ENCODE results near the gene RIPOR1. TPM values are rescaled to one million over a fixed set of nuclear protein-coding genes. Genes with fewer than 3 reads are reported as not detected.
A peak's percentile ranks its signal among the peaks of the same experiment; 100 is the strongest.

Gene RIPOR1
- total RNA-seq, 2 donors from 2014 or later, result 39.9 to 54.1 TPM

- Histone ChIP-seq H3K4me3 (ENCODE audit: low read length) (no peak overlapping the region), H3K9ac (ENCODE audit: extremely low read depth, low read length, poor library complexity, severe bottlenecking) (no peak overlapping the region), H3K36me3 (ENCODE audit: control insufficient read depth, insufficient read depth, low read length) (peaks cover 35% of the 10 kb centered on the region), H3K9me3 (ENCODE audit: control insufficient read depth, low read length) (no peaks in the 10 kb centered on the region), H3K4me1 (ENCODE audit: control insufficient read depth, insufficient read depth, low read length) (no peaks in the 10 kb centered on the region), H3K27ac (ENCODE audit: low read depth, low read length) (peak overlapping the region; percentile 37), H3K27me3 (ENCODE audit: control insufficient read depth, insufficient read depth, low read length, poor library complexity, severe bottlenecking) (no peaks in the 10 kb centered on the region)
- WGBS, 2 experiments (ENCODE audit: insufficient coverage in 1 of 2, insufficient read length in 1 of 2), result 0 to 46% methylated on average over 1 to 7 of the region's 7 CpGs
- TF ChIP-seq, protein P1, sequence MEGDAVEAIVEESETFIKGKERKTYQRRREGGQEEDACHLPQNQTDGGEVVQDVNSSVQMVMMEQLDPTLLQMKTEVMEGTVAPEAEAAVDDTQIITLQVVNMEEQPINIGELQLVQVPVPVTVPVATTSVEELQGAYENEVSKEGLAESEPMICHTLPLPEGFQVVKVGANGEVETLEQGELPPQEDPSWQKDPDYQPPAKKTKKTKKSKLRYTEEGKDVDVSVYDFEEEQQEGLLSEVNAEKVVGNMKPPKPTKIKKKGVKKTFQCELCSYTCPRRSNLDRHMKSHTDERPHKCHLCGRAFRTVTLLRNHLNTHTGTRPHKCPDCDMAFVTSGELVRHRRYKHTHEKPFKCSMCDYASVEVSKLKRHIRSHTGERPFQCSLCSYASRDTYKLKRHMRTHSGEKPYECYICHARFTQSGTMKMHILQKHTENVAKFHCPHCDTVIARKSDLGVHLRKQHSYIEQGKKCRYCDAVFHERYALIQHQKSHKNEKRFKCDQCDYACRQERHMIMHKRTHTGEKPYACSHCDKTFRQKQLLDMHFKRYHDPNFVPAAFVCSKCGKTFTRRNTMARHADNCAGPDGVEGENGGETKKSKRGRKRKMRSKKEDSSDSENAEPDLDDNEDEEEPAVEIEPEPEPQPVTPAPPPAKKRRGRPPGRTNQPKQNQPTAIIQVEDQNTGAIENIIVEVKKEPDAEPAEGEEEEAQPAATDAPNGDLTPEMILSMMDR (conservative IDR thresholded peaks at IDR 0.05), result peak; percentile 98
- Mint-ChIP-seq H3K27me3 (ENCODE audit: insufficient read depth) (no peaks in the 10 kb centered on the region), H3K27ac (no peak overlapping the region), H3K4me3 (no peak overlapping the region), H3K36me3 (ENCODE audit: low read depth) (peaks cover 27% of the 10 kb centered on the region), H3K9me3 (no peaks in the 10 kb centered on the region), H3K4me1 (no peaks in the 10 kb centered on the region)
- peak; percentile 95 for DNase-seq
Observed at GRCh38 chr16:67546761-67547422, 18.3 kb downstream of the RIPOR1 start.

DNA sequence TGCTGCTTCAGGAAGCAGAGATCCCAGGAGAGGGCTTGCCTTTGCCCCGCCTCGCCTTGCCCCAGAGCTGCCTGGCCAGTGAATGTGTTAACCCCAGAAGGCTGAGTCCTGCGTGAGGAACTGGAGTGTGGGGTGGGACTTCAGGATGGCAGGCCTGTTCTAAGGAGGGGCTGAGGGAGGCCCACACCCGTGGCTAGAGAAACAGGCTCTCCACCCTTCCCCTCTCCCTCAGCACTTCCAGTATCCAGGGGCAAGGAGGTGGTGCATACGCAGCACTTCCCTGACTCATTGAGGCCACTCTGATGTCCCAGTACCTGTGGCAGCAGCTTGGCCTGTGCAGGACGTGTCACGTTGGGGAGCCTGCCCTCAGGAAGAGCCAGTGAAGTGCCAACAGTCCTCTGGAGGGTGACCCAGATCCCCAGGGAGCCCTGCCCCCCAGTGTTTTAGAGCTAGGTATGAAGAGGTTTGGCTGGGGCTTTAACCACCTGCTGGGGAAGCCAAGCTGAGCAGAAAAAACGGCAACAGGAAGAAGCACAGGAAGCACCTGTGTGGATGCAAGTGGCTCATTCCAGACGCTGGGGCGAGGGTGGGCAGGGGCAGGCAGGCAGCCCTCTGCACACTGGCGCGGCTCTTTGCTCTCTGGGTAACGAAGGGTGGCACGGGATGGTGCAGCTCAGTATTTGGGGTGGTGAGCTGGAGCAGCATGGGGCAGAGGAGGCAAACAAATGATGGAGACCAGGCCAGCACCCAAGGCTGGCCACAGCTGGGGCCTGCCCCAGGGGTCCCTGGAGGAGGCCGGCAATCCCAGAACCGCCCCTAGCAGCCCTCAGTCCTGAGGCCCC, 19.0 kb downstream of the RIPOR1 start:
- Mint-ChIP-seq H3K36me3 (ENCODE audit: low read depth) (peaks cover 21% of the 10 kb centered on the region), H3K27me3 (ENCODE audit: insufficient read depth) (no peaks in the 10 kb centered on the region), H3K27ac (no peak overlapping the region), H3K9me3 (no peaks in the 10 kb centered on the region), H3K4me3 (no peak overlapping the region), H3K4me1 (no peaks in the 10 kb centered on the region)
- Histone ChIP-seq H3K4me3 (ENCODE audit: low read length) (no peak overlapping the region), H3K27me3 (ENCODE audit: control insufficient read depth, insufficient read depth, low read length, poor library complexity, severe bottlenecking) (no peaks in the 10 kb centered on the region), H3K27ac (ENCODE audit: low read depth, low read length) (no peak overlapping the region), H3K9ac (ENCODE audit: extremely low read depth, low read length, poor library complexity, severe bottlenecking) (no peak overlapping the region), H3K9me3 (ENCODE audit: control insufficient read depth, low read length) (no peaks in the 10 kb centered on the region), H3K4me1 (ENCODE audit: control insufficient read depth, insufficient read depth, low read length) (no peaks in the 10 kb centered on the region), H3K36me3 (ENCODE audit: control insufficient read depth, insufficient read depth, low read length) (peaks cover 29% of the 10 kb centered on the region)
- 84 to 91% methylated on average over 4 to 16 of the region's 16 CpGs for WGBS, 2 experiments (ENCODE audit: insufficient coverage in 1 of 2, insufficient read length in 1 of 2)
- DNase-seq, result no peak
- TF ChIP-seq, protein P1 (conservative IDR thresholded peaks at IDR 0.05), result no peak

DNA sequence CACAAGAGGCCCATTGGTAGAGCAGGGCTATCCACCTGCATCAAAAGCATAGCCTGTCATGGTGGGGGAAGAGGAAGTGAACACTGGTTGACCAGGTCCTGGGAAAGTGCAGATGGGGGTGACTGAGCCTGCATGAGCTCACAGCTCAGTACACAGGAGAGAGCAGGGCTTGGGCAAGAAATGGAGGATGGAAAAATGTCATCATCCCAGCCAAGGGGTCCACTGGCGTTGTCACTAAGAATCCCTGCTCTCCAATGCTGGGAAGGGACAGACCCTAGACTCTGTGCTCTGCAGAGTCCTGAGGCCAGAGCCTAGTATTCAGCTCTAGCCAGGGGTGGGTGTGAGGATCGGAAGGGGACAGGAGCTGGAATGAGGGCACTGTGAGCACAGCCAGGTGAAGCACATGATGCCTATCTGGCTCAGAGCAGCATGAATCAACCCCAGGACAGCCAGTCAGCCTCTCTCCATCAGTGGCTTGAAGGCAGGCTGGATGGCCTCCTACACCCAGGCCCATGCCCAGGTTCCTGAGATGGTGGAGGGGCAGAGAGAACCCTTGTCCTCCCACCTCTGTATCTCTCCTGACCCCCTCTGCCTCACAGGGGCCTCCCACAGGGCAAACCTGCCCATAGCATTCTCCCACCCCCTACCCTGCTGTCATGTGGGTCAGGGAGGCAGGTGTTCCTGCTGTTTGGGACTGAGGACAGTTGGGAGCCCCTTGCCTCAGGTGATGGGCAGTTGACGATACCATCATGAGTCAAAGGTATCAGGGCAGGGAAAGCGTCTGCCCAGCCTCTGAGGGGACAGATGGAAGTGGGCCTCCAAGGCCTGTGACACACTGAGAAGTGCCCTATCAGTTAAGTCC, 19.9 kb downstream of the RIPOR1 start:
- H3K4me3 ChIP-seq (ENCODE audit: low read length), result no peak overlapping the region
- no peaks in the 10 kb centered on the region for H3K4me1 Mint-ChIP-seq
- DNase-seq, result no peak
- H3K4me1 ChIP-seq (ENCODE audit: control insufficient read depth, insufficient read depth, low read length), result no peaks in the 10 kb centered on the region
- no peaks in the 10 kb centered on the region for H3K27me3 Mint-ChIP-seq (ENCODE audit: insufficient read depth)
- no peaks in the 10 kb centered on the region for H3K9me3 ChIP-seq (ENCODE audit: control insufficient read depth, low read length)
- no peak overlapping the region for H3K4me3 Mint-ChIP-seq
- no peak overlapping the region for H3K9ac ChIP-seq (ENCODE audit: extremely low read depth, low read length, poor library complexity, severe bottlenecking)
- H3K27ac ChIP-seq (ENCODE audit: low read depth, low read length), result no peak overlapping the region
- H3K27me3 ChIP-seq (ENCODE audit: control insufficient read depth, insufficient read depth, low read length, poor library complexity, severe bottlenecking), result no peaks in the 10 kb centered on the region
- WGBS, 2 experiments (ENCODE audit: insufficient coverage in 1 of 2, insufficient read length in 1 of 2), result 91 to 95% methylated on average over 3 to 4 of the region's 4 CpGs
- H3K36me3 ChIP-seq (ENCODE audit: control insufficient read depth, insufficient read depth, low read length), result peaks cover 21% of the 10 kb centered on the region
- H3K36me3 Mint-ChIP-seq (ENCODE audit: low read depth), result peaks cover 16% of the 10 kb centered on the region
- no peaks in the 10 kb centered on the region for H3K9me3 Mint-ChIP-seq
- peak overlapping the region; percentile 35 for H3K27ac Mint-ChIP-seq
- TF ChIP-seq, protein P1 (conservative IDR thresholded peaks at IDR 0.05), result no peak

Measured in endodermal cell (in vitro differentiated cells).